SJCRH30 (cell line): ENCODE data around the gene HAT1. TPM values are rescaled to one million over a fixed set of nuclear protein-coding genes. Genes with fewer than 3 reads are reported as not detected.
A peak's percentile ranks its signal among the peaks of the same experiment; 100 is the strongest.

Source experiments
- DNase-seq, 2 experiments: peaks; one replicate each; pipeline ENCODE4 v3.0.0-alpha.2; 2015 to 2020
- H3K27ac ChIP-seq: fragments of 250-450 bp; sonication (Bioruptor Pico); 2 replicates; pipeline ENCODE4 v1.5.1; 2020; ENCODE audit warnings: mild to moderate bottlenecking, moderate library complexity
- H3K27me3 ChIP-seq: fragments of 250-450 bp; sonication (Bioruptor Pico); 2 replicates; pipeline ENCODE4 v1.5.1; 2020; ENCODE audit warnings: mild to moderate bottlenecking, moderate library complexity
- H3K36me3 ChIP-seq: fragments of 250-450 bp; sonication (Bioruptor Pico); 2 replicates; pipeline ENCODE4 v1.5.1; 2020; ENCODE audit warnings: mild to moderate bottlenecking, moderate library complexity
- H3K4me1 ChIP-seq: fragments of 250-450 bp; sonication (Bioruptor Pico); 2 replicates; pipeline ENCODE4 v1.5.1; 2020; ENCODE audit warnings: mild to moderate bottlenecking, moderate library complexity
- H3K4me3 ChIP-seq: fragments of 250-450 bp; sonication (Bioruptor Pico); 2 replicates; pipeline ENCODE4 v1.5.1; 2020; ENCODE audit warnings: mild to moderate bottlenecking, moderate library complexity
- H3K9me3 ChIP-seq: fragments of 250-450 bp; sonication (Bioruptor Pico); replicated peaks from 2 replicates; pipeline ENCODE4 v1.5.1; 2020; ENCODE audit warnings: mild to moderate bottlenecking, moderate library complexity
- total RNA-seq: library from RNA; depleted of rRNA; stranded (reverse); fragments of >200 nt; shearing (Covaris generic); gene quantifications from 2 replicates; pipeline ENCODE4 v1.2.3, GENCODE V29; 2014; rRNA removed

HAT1 gene, protein sequence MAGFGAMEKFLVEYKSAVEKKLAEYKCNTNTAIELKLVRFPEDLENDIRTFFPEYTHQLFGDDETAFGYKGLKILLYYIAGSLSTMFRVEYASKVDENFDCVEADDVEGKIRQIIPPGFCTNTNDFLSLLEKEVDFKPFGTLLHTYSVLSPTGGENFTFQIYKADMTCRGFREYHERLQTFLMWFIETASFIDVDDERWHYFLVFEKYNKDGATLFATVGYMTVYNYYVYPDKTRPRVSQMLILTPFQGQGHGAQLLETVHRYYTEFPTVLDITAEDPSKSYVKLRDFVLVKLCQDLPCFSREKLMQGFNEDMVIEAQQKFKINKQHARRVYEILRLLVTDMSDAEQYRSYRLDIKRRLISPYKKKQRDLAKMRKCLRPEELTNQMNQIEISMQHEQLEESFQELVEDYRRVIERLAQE
- total RNA-seq = 117 TPM in 2 replicates

DNA sequence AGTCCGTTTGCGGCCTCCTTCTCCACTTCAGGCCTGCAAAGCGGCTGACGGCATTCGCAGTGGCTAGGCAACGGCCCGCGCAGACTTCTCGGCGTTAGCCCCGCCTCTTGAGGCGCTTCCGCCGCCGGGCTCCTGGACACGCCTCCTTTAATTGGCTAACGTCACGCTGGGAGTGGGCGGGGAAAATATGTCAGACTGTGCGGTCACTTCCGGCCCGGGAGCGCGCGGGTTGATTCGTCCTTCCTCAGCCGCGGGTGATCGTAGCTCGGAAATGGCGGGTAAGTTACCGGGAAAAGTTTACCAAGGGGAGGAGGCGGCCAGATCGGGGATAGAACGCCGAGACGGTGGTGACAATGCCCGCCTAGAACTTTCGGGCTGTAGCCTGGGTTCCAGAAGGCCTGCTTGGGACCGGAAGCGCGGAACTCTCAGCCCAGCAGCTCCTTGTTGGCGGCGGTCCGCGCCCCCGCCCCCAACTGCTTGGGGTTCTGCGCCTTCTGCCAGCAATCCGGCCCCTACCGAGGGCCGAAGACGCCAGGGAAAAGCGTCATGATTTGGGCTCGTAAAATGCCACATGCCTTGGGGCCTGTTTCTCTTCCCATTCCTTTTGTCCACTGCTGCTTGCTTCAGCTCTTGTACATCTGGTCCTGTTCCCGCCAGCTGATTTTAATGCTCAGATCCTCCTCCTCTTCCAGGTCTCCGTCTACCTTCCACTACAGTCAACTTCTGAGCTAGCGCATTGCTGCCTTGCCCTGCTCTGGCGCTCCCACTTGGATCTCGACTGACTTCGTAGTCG is at the start of gene HAT1:
Gene HAT1, plus strand, starts transcription at position 232 of the 793 bp plus-strand sequence. Its CDS starts 40 bp downstream, at position 272.
- no peaks in the 10 kb centered on the region for H3K27me3 ChIP-seq
- H3K4me3 ChIP-seq = peak within 1 kb of the TSS; percentile 90
- DNase-seq = peak; percentile 97 to 98
- H3K27ac ChIP-seq = peak within 1 kb of the TSS; percentile 89
- H3K4me1 ChIP-seq = peaks cover 2% of the 10 kb centered on the region; the same call in 1 of the 2 replicates
- peaks cover 10% of the 10 kb centered on the region for H3K36me3 ChIP-seq
- H3K9me3 ChIP-seq = no peaks in the 10 kb centered on the region

DNA sequence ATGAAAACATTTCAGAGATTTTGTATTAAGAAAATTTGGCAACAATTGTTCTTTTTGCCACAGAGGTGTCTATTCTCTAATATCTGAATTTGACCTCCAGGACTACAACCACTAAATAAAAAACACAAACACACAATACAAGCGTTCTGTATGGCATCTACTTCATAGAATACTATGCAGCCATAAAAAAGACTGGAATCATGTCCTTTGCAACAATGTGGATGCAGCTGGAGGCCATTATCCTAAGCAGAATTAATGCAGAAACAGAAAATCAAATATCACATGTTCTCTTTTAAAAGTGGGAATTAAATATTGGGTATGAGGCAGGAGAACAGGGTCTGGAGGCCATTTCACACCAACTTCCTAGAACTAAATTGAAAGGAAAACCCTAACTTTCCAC is 47.7 kb upstream of the HAT1 start:
- Histone ChIP-seq H3K4me1 (peaks cover 5% of the 10 kb centered on the region; the same call in 1 of the 2 replicates), H3K9me3 (0 out of 2 replicates have a peak, but pooled peaks cover 4% of the 10 kb centered on the region)
- DNase-seq = no peak

DNA sequence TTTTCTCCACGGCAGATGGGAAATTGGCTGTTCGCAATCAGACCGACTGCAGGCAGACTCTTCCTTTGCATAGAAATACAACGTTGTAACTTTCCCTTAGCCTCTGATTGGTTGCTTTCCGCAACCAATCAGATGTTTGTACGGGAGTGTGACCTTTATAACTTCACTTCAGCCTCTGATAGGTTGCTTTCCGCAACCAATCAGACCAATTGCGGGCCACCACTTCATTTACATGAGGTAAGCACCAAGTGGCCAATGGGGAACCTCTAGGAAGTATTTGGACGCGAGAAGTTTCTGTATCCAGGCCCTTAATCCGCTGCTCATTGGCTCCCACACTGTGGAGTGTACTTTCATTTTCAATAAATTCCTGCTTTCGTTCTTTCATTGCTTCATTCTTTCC is 47.3 kb upstream of the HAT1 start:
- H3K36me3 ChIP-seq = peaks cover 4% of the 10 kb centered on the region; the same call in 1 of the 2 replicates
- no peak overlapping the region for H3K4me3 ChIP-seq
- H3K27me3 ChIP-seq = no peaks in the 10 kb centered on the region
- no peak overlapping the region for H3K27ac ChIP-seq
- DNase-seq = no peak
- peaks cover 5% of the 10 kb centered on the region; the same call in 1 of the 2 replicates for H3K4me1 ChIP-seq
- 0 out of 2 replicates have a peak, but pooled peaks cover under 1% of the 10 kb centered on the region for H3K9me3 ChIP-seq

More for the DNA sequence above, 47.7 kb upstream of the HAT1 start:
- Histone ChIP-seq H3K27ac (no peak overlapping the region), H3K4me3 (no peak overlapping the region), H3K27me3 (no peaks in the 10 kb centered on the region), H3K36me3 (peaks cover 7% of the 10 kb centered on the region; the same call in 1 of the 2 replicates)

DNA sequence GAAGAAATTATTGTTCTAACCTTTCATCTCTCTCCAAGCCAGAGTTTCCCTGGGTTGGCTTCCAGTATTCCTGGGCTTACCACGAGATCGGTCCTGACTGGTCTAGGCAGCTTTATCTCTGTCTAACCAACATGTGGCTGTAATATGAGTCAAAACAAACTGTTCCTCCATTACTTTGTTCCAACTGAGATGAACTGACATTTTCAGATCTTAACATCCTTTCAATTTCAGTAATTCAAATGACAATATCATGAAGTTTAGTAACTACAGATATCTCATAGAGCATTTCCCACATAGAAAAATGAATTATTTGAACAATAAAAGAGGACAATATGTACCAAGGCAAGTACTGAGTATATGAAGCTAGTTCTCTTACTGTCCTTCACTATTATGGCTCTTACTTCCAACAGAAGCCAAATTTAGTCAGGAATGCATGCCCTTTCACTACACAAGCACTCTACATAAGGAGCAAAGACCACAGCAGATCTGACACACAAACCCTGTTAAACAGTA is 43.7 kb upstream of the HAT1 start:
- peaks cover 7% of the 10 kb centered on the region; the same call in 1 of the 2 replicates for H3K36me3 ChIP-seq
- no peaks in the 10 kb centered on the region for H3K27me3 ChIP-seq
- H3K4me3 ChIP-seq = no peak overlapping the region
- H3K4me1 ChIP-seq = peaks cover 5% of the 10 kb centered on the region; the same call in 1 of the 2 replicates
- peak overlapping the region; percentile 23; the same call in 1 of the 2 replicates for H3K27ac ChIP-seq
- peak; percentile 27 to 44 for DNase-seq
- H3K9me3 ChIP-seq = no peaks in the 10 kb centered on the region; the same call in 1 of the 2 replicates

DNA sequence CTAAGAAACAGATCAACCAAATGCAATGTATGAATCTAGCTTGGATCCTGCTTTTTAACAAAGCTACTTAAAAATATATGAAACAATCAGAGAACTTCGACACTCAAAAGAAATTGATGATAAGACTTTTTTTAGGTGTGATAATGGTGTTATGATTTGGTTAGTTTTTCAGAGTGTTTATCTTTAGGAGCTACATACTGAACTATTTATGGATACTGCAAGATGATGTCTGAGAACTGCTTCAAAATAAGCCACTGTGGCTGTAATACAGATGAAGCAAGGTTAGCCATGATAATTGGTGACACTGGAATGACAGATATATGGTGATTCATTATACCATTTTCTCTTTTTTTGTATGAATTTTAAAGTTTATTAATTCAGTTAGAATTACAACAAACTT is 42.4 kb upstream of the HAT1 start:
- Histone ChIP-seq H3K4me3 (no peak overlapping the region), H3K27ac (no peak overlapping the region), H3K36me3 (0 out of 2 replicates have a peak, but pooled peaks cover 7% of the 10 kb centered on the region), H3K27me3 (no peaks in the 10 kb centered on the region), H3K9me3 (no peaks in the 10 kb centered on the region; the same call in 1 of the 2 replicates), H3K4me1 (peaks cover 5% of the 10 kb centered on the region; the same call in 1 of the 2 replicates)
- no peak for DNase-seq

DNA sequence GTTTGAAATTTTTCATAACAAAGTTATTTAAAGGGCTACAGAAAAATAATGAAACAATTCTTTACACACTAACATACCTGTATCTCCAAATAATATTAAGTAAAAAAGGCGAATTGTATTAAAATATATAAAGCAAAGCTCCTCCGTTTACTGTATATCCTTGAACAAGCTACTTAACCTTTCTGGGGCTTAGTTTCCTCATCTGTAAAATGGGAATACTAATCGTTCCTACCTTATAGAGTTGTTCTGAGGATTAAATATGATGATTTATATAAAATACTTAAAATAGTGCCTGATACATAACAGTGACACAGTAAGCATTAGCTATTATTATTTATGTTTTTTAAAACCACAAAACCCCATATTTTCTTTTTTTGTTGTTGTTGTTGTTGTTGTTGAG is 41.5 kb upstream of the HAT1 start:
- Histone ChIP-seq H3K27ac (no peak overlapping the region), H3K9me3 (no peaks in the 10 kb centered on the region; the same call in 1 of the 2 replicates), H3K27me3 (no peaks in the 10 kb centered on the region), H3K36me3 (0 out of 2 replicates have a peak, but pooled peaks cover 7% of the 10 kb centered on the region), H3K4me1 (peaks cover 5% of the 10 kb centered on the region; the same call in 1 of the 2 replicates), H3K4me3 (no peak overlapping the region)
- no peak for DNase-seq

DNA sequence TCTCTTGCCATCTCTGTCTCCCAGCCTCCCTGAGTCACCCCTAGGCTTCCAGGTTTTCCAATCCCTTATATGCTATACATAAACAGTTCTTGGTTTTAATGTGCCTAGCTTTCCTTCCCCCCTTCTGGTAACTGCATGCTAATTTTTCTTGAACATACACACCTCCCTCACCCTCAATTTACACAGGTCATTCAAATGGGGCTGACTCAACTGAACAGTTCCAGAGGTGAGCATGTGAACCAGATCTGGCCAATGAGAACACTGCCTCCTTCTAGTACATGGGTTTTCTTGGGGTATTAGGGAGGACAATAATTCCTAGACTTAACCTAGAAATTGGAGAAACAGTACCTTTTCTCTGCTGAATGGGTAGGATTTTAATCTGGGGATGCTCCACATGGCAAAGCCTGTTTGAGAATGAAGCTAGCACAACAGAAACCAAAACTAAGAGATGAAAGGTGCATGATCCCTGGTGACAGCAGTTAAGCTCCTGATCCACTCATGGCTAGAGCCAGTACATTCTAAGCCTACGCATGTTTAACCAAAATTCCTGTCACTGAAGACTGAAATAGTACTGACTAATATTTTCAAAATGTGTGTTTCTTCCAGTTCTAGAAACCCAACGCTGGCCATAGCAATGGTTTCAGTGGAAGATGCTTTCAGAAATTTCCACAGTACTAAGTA is 40.0 kb upstream of the HAT1 start:
- Histone ChIP-seq H3K27ac (no peak overlapping the region), H3K4me3 (no peak overlapping the region), H3K4me1 (peaks cover 5% of the 10 kb centered on the region; the same call in 1 of the 2 replicates), H3K27me3 (no peaks in the 10 kb centered on the region), H3K9me3 (no peaks in the 10 kb centered on the region; the same call in 1 of the 2 replicates), H3K36me3 (peaks cover 11% of the 10 kb centered on the region; the same call in 1 of the 2 replicates)
- DNase-seq = no peak

DNA sequence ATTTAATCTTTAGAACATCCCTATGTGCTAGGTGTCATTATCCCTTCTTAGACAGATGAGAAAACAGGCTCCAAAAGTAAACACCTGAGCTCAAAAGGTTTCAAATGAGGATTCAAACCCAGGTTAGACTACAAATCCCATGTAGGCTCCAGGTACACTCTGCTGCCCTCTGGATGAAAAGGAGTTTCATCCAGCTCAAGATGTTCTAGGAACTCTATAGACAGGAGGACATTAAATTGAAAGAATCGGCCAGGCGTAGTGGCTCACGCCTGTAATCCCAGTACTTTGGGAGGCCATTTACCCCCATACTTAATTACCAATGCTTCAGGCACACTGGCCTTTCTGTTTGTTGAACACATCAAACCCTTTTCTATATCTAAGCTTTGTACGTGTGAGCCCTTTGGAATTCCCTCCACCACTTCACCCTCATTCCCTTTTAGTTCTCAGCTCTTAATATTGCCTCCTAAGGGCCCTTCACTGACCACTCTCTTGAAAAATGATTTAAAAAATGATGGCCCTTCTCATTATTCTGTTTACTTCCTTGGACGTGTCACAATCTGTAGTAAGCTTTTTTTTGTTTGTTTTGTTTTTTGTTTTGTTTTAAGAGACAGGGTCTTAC is 38.9 kb upstream of the HAT1 start:
- H3K36me3 ChIP-seq = peaks cover 7% of the 10 kb centered on the region; the same call in 1 of the 2 replicates
- H3K27ac ChIP-seq = no peak overlapping the region
- DNase-seq = no peak
- no peaks in the 10 kb centered on the region; the same call in 1 of the 2 replicates for H3K9me3 ChIP-seq
- no peak overlapping the region for H3K4me3 ChIP-seq
- H3K27me3 ChIP-seq = no peaks in the 10 kb centered on the region
- no peaks in the 10 kb centered on the region; the same call in 1 of the 2 replicates for H3K4me1 ChIP-seq

DNA sequence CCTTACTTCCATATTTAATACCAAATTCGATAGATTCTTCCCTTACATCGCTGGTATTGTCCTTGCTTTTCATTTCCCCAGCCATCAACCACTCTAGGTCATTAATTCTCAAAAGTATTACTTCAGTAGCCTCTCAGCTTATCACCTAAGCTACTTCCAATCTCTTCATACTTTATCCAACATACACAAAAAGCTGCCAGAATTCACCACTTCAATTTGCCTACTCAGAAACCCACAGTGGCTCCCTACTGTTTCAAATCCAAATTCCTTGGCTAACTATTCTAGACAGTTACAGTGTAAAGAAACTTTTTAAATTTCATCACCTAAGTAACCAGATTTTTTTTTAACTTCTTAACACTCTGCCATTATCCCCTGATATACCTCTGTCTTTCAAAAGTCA is 32.9 kb upstream of the HAT1 start:
- no peak for DNase-seq
- no peaks in the 10 kb centered on the region for H3K27me3 ChIP-seq
- H3K27ac ChIP-seq = no peak overlapping the region
- H3K9me3 ChIP-seq = no peaks in the 10 kb centered on the region
- no peak overlapping the region for H3K4me3 ChIP-seq
- no peaks in the 10 kb centered on the region; the same call in 1 of the 2 replicates for H3K4me1 ChIP-seq
- peaks cover 4% of the 10 kb centered on the region; the same call in 1 of the 2 replicates for H3K36me3 ChIP-seq

DNA sequence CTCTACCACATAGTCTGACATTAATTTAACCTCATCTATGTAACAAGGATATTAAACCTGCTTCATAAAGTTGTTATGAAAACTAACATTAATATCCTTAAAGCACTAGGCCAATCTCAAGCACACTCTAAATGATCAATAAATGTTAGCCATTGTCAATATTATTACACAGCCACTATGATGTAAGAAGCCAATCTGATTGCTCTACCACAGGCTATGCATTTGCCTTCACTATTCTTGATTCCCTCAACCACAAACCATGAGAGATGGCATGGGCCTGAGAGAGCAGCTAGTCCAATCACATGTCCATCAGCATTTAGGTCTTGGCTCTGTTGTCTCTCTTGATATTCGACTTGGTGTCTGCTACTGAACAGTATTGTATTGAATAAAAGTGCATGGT is 32.5 kb upstream of the HAT1 start:
- Histone ChIP-seq H3K27me3 (no peaks in the 10 kb centered on the region), H3K9me3 (no peaks in the 10 kb centered on the region), H3K36me3 (peaks cover 4% of the 10 kb centered on the region; the same call in 1 of the 2 replicates), H3K4me1 (no peaks in the 10 kb centered on the region; the same call in 1 of the 2 replicates), H3K4me3 (no peak overlapping the region), H3K27ac (no peak overlapping the region)
- no peak for DNase-seq

DNA sequence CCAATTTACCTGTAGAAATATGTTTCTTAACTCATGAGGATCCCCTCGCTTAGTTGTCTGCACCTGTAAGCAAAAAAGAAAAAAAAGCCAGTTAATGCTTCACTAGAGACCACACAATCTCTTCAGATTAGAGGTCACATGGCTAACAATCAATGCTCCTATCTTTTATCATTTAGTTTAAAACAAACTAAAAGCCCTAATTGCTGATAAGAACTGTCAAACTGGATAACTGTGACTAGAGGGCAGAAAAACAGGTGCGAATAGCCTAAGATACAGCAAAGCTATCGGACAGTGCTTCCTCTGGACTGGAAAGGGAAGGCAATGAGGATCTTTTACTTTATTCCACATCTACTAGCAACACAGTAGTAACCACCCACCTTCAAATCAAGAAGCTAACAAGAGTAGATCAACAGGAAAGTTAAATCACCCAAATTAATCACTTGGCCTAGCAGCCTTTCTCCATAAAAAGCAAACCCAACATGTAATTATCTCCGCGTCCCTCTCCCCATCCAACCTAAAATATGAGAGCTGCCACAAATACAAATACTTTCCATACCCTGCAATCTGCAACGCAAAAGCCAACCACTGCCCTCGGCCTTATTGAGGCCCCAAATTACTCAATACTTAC is 29.0 kb upstream of the HAT1 start:
- peak in 1 of 2 experiments; percentile 8 for DNase-seq
- Histone ChIP-seq H3K4me3 (peak overlapping the region; percentile 82), H3K27ac (peak overlapping the region; percentile 49; the same call in 1 of the 2 replicates), H3K4me1 (no peaks in the 10 kb centered on the region; the same call in 1 of the 2 replicates), H3K9me3 (peaks cover under 1% of the 10 kb centered on the region; the same call in 1 of the 2 replicates), H3K27me3 (no peaks in the 10 kb centered on the region), H3K36me3 (no peaks in the 10 kb centered on the region)

DNA sequence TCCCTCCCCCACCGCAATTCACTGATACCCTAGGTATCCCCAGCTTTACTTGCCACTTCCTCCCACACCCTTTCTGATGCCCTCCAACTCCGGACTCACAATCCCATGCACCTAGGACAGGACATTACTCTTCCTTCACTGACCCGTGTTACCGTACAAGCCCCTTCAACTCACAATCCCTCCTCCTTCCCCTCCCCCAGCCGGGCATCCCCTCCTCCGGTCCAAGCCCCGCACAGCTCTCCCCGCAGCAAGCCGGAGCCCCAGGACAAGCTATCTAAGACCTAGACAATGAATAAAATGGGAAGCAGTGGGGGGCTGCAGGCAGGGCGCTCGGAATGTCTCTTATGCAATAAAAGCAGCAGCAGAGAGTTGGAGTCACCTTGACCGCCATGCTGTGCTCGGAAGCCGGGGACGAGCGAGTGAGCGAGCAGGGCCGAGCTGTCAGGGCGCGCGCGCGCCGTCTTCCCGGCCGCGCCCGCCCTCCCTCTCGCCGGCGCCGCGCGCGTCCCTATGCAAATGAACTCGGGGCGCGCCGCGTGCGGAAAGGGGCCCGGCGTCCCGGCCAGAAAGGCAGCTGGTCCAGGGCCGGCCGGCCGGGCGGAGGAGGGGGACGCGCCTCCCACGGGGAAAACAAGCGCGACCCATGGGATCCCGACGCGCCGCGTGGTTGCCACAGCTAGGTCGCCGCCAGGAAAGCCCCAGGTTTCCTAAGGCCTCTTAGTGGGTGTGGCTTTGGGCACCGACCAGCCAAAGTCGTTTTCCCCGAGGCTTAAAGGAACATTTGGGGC is 28.2 kb upstream of the HAT1 start, which contains the start of gene SLC25A12:
Gene SLC25A12, minus strand, starts transcription at position 421 of the 788 bp plus-strand sequence. Its CDS starts 30 bp downstream, at position 391.
- peak; percentile 85 to 90 for DNase-seq
- Histone ChIP-seq H3K36me3 (no peaks in the 10 kb centered on the region), H3K9me3 (peaks cover 3% of the 10 kb centered on the region), H3K27ac (peak within 1 kb of the TSS; percentile 49), H3K27me3 (no peaks in the 10 kb centered on the region), H3K4me1 (no peaks in the 10 kb centered on the region; the same call in 1 of the 2 replicates), H3K4me3 (peak within 1 kb of the TSS; percentile 82)
